GM21381 (cell line): ENCODE measurements around the gene ZNF512B.
"Not testable (repeated sequence)": the region's sequence is repeated elsewhere in the genome, so short reads cannot be mapped to it uniquely, and the experiment has no call there.

Experiments
- ATAC-seq: cut with Tn5 transposase; IDR thresholded peaks from one replicate; pipeline ENCODE4 v1.9.1; 2021; ENCODE audit warnings: mild to moderate bottlenecking, moderate library complexity; ENCODE audit not compliant: unreplicated experiment

The ZNF512B gene

DNA sequence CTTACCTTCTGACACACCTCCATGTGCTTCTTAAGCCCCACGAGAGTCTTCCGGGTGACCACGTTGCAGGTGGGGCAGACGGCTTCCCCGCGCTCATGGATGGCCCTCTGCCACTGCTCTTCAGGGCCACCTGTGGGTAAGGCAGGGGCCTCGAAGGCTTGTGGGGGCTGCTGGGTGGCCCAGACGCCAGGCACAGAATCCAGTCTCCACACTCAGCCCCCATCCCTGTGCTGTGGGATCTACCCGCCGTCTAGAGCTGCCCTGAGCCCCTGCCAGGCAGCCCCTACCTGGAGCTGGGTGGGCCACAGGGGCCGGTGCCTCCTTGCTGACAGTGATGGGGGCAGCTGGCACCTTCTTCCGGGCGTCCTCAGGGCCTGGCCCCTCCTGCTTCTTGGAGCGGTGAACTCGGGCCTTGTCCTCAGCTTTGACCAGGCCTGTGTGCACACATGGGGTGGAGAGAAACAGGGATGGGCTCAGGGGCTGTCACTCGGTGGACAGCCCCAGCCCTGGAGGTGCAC lies 5.9 kb downstream of the ZNF512B start:
- no peak for ATAC-seq

DNA sequence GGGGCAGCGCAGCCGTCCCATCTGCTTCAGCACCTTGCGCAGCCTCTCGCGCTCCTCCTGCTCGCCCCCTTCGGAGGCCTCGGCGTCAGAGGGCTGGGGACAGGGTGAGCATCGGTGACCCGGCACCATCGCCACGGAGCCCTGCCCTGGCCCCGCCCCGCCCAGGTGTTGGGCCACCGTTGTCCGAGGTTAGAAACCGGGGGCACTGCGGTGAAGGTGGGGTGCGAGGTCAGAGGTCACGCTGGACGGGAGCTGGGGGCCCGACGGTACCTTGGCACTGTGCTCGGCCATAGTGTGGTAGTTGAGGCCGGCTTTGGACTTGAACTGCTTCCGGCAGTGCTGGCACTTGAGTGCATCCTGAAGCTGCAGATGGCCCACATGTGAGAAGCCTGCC lies 6.4 kb downstream of the ZNF512B start:
- ATAC-seq, result no peak

DNA sequence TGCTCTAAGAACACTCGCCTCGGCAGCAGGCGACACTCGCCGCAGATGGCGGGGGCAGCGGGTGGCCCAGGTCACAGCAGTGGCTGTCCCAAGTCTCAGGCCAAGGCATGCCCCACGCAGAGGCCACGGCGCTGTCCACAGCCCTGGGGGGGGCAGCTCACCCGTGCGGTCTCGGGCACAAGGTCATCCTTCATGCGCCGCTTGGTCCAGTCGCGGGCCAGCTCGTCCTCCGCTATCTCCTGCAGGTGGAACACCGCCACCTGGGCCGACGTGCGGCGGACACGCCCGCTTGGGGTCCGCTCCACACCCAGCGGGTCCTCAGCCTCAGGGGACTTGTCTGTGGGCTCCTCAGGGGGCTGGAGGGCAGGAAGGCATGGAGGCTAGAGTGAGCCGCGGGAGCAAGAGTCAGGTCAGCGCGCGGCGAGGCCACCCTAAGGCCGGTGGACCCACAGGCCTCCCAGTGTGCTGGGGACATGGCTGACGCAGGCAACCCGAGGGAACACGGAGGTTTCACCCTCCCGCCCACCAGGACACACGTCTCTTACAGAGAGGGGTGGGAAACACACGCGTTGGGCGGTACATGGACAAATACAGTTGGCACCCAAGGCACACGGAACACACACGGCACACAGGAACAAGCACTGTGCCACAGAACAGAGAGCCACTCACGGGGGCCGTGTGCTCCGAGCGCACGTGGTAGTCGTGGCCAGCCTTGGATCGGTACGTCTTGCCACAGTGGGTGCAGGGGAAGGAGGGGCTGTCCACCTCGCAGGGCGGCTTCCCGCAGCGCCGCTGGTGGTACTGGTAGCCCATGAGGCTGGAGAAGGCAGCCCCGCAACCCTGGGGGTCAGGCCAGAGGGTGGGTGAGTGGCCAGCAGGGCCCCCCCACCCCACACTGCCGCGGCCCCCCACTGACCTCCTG lies 7.0 kb downstream of the ZNF512B start:
- ATAC-seq, result no peak

DNA sequence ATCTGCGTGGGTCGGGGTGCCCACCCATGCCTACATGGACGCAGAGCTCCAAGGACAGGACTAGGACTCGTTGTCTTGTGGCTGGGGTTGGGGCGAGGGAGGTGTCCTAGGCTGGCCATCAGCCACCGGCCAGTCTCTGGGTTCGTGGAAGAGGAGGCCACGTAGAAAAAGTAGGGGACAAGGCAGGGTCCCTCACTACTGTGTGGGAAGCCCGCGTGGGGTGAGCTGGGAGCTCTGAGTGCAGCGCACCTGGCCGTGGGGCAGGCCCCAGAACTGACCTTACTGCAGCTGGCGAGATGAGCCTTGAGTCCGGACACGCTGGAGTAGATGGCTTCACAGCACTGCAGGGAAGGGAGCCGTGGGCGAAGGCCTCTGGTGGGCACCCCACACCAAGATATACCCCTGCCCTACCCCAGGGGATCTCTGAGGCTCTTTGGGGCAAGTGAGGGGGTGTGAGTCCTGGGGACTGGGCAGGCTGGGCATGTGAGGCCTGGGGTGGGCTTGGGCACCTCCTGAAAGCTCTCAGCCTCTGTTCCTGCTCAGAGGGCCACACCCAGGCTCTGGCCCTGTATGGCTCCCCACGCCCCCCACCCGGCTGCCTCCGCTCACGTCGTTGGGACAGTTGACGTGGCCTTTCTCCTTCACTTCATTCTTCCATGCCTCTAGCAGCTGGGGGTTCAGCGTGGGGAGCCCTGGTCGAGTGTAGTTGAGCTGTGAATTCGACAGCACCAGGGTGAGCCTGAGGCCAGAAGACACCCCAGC lies 7.9 kb downstream of the ZNF512B start:
- no peak for ATAC-seq

DNA sequence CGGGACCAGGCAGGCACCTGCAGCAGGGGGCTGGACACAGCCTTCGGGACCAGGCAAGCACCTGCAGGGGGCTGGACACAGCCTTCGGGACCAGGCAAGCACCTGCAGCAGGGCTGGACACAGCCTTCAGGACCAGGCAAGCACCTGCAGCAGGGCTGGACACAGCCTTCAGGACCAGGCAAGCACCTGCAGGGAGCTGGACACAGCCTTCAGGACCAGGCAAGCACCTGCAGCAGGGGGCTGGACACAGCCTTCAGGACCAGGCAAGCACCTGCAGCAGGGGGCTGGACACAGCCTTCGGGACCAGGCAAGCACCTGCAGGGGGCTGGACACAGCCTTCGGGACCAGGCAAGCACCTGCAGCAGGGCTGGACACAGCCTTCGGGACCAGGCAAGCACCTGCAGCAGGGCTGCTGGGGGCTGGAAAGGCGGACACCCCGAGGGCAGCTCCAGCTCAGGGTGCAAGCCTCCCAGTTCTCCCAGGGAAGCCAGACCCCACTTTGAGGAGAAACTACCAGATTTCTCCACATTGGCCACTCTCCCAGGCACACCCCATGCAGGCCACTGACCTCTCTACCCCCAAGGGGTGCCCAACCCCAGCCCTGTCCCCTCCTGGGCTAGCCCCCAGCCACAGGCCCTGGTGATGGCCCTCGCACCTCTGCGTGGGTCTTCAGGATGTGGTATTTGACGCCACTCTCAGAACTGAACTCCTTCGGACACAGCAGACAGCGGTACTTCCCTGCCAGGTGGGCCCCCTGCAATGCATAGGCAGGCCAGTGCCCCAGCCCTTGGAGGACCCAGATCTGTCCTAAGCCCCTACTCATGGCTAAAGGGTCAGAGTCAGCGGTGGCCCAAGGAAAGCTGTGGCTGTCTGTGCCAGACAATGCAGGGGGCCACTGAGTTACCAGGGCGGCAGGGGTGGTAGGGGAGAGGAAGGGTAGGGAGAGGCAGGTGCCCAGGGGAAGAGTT lies 8.8 kb downstream of the ZNF512B start:
- not testable (repeated sequence) for ATAC-seq

DNA sequence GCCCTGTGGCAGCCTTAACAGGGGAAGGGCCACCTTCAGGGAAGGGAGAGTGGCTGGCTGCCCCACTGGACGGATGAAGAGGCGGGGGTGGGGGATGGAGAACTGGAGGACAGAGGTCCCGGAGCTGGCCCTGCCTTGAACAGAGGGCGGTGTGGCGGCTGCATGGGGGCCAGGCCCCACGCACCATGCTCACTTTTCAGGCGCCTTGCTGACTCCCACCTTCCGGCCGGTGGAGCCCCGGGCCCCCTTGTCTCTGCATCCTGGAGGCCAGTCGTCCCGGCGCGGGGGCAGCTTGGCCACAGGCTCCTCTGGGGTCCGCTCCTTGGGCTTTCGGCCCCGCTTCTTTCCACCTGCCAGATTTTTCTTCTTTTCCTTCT lies 10.0 kb downstream of the ZNF512B start:
- no peak for ATAC-seq

- no peak for ATAC-seq
These were observed 10.6 kb downstream of the ZNF512B start for GRCh38 chr20:63958964-63959698.

- no peak for ATAC-seq
These were observed 11.3 kb downstream of the ZNF512B start for GRCh38 chr20:63958471-63958870.

DNA sequence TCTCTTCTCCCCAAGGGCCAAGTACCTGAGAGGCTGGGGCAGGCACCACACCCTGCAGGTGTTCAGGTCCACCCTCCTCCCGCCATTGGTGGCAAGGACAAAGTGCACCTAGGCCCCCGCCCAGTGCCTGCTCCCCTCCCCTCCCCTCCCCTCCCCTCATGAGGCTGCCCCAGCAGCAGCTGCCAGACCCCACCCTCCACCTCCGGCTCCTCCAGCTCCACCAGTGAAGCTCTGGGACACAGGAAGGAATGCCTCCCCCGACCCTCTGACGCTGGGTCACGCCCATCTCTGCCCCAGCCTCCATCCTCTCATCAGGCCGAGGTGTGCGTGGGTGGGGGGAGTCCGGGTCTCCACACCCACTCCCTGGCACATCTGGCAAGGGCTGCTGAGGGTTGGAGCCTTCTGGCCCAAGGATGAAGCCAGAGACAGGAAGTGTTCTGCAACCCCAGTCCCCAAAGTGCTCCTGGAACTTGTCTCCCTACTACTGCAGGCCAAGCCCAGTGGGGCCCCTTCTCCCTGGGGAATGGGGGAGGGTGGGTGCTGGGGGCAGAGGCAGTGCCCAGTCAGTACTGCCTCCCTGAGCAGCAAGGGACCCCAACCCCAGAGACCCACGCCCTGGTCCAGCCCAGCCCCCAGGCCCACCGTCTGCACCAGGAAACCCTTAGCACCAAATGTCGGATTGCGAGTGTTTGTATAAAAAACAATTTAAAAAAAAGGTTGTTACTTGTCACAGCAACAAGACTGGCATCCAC lies 11.9 kb downstream of the ZNF512B start:
- no peak for ATAC-seq

DNA sequence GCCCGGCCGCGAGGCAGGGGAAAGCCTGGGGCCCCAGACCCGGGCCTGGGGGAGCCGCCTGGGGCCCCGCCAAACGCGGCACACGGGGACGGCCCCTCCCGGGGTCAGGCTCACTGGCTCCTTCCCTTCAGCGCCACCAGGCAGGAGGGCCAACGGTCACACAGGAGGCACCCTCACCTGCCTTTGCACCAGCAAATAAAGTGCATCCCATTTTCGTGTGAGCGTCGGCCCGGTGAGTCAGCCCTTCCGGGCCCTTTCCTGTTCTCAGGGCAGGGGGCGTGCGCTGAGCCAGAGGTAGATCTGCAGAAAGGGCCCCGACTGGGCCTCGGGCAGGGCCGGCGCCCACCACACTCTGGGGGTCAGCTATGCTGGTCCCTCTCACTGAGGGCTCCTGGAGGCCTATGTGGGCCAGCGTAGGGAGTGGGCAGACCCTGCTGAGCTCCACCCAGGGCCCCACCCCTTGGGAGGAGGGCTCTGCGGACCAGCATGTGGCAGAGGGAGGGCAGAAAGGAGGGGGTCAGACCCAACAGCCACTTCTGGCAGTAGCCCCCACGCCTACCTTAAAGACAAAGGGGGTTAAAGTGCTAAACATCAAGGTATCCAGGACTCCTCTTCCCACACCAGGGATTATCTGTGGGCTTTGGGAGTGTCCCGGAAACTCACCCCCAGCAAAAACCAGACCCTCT lies 12.6 kb downstream of the ZNF512B start:
- no peak for ATAC-seq

DNA sequence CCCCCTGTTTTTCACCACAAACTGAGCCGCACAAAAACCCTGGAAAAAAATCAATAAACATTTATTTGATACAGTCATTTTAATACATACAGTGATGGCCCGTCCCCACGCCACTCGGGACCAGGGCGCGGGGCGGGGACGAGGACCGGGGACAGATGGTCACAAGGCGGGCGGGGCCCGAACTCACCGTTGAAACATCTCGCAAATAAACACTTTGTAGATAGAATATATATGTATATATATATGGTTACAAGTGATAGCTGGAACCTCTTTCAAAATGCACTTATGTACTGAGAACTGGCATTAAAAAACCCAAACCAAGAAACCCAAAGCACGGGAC lies 13.1 kb downstream of the ZNF512B start:
- ATAC-seq, result no peak

DNA sequence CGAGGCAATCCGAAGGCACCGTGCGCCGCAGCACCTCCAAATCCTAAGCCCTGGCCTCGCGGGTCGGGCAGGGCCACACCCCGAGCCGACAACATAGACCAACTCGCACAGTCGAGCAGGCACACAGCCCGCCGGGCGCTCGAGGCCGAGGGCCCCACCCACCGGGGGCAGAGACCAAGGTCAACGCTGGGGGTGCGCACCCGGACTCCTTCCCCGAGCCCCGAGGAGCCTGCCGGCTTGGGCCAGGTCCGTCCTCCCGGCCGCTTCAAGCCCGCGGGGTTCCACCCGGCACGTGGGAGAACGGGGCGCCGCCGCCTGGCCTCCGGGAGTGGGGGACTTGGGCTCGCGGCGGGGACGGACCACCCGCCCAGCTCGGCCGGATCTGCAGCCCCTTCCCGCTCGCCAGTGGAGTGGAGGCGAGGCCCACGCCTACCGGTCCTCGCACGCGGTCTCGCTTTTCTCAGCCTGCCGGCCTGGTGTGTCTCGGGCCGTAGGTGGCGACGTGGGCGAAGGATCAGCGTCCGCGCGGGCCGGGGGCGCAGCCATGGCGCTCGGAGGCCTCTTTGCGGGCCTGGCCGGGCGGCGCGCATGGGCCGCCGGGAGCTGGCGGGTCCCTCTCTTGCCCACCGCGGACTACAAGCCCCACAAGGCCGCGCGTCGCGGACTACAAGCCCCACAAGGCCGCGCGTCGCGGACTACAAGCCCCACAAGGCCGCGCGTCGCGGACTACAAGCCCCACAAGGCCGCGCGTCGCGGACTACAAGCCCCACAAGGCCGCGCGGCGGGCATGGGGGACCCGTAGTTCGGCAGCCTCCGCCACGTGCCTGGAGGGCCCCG lies 13.7 kb downstream of the ZNF512B start, which contains the start of gene UCKL1:
UCKL1 (minus strand) TSS at position 590 of the 837 bp plus-strand sequence; CDS start at position 546, 44 bp downstream.
- peak; percentile 71 for ATAC-seq

DNA sequence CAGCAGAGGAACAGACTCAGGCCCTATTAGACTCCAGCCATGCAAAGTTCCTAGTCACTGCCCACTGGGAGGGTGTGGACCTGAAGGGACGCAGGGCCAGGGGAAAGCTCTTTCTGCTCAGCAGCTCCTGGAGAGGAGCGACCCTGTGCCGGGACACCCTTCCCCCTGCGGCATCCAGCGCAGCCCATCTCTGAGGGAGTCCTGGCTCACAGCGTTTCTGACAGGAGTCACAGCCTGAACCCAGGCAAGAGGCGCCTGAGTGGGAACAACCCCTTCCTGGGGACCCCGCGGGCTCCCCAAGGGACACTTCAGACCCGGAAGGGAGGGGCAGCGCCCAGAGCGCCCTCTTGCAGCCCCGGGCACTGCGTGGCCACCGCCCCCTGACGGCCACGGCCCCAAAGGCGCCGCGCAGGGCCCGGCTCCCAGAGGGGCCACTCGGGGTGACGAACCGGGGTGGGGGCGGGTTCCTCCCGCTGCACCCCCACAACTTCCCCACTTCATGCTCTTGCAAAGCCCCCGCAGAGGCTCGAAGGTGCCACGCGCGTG lies 14.4 kb downstream of the ZNF512B start:
- ATAC-seq, result no peak

- ATAC-seq, result no peak
These were observed 15.8 kb downstream of the ZNF512B start for GRCh38 chr20:63953764-63954429.

- no peak for ATAC-seq
These were observed 17.0 kb downstream of the ZNF512B start for GRCh38 chr20:63952769-63953168.

DNA sequence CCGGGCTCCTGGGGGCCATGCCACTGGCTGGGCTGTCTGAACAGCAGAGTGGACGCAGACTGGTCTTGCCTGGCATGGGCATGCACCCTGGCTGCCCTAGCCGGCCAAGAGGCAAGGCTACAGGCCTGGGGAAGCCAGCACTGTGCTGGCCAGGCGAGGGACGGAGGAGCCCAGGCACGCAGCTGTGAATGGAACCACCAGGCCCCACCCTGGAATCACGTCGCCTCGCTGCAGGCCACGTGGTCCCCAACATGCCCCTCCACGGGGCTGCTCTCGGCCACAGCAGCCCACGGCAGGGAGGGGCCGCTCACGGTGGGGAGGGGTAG lies 17.6 kb downstream of the ZNF512B start:
- no peak for ATAC-seq
